Urothelium cell line (cell line): ENCODE results near the gene COG1.
A peak's percentile ranks its signal among the peaks of the same experiment; 100 is the strongest.
"Not testable (repeated sequence)": the region's sequence is repeated elsewhere in the genome, so short reads cannot be mapped to it uniquely, and the experiment has no call there.

ENCODE experiments used
- DNase-seq: peaks from one replicate; pipeline ENCODE4 v3.0.0; 2011; ENCODE audit warnings: low spot score, mixed read lengths
- FAIRE-seq: peaks from 2 replicates; lab custom pipeline; 2011; peaks lifted over from hg19 to GRCh38; lab: Jason Lieb, UNC

Gene COG1

DNA sequence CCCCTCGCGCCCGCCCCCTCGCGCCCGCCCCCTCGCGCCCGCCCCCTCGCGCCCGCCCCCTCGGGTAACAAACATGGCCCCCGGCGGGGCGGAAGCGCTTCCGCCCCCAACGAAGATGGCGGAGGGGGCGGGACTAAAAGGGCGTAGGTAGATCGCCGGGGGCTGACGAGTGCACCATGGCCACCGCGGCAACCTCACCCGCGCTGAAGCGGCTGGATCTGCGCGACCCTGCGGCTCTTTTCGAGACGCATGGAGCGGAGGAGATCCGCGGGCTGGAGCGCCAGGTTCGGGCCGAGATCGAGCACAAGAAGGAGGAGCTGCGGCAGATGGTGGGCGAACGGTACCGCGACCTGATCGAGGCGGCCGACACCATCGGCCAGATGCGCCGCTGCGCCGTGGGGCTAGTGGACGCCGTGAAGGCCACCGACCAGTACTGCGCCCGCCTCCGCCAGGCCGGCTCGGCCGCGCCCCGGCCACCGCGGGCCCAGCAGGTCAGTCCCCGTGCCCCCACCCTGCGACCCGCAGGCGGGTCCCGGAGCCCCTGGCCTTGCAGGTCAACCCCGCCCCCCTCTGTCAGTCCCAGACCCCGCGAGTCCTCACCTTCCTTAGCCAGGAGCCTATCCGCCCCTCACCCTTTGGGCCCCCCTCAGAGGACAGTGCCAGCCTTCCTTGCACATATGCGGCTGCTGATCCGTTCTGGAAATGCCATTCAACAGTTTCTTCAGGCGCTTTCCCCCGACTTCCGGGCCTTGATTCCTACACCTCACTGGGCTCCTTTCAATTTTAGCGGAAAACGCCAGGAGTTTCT is at the start of gene COG1:
Gene COG1, plus strand, starts transcription at position 162 of the 808 bp plus-strand sequence. Its CDS starts 15 bp downstream, at position 177.
- FAIRE-seq = peak; percentile 95
- DNase-seq = peak; percentile 99

DNA sequence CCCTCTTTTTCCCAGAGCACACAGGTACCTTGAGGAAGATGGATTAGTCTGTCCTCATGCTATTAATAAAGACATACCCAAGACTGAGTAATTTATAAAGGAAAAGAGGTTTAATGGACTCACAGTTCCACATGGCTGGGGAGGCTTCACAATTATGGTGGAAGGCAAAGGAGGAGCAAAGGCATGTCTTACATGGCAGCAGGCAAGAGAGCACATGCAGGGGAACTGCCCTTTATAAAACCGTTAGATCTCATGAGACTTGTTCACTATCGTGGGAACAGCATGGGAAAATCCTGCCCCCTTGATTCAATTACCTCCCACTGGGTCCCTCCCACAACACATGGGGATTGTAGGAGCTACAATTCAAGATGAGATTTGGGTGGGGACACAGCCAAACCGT is 48.6 kb upstream of the COG1 start:
- not testable (repeated sequence) for DNase-seq, FAIRE-seq

GRCh38 chr17:73145641-73146040 is 47.2 kb upstream of the COG1 start:
- no peak for DNase-seq
- FAIRE-seq = no peak

DNA sequence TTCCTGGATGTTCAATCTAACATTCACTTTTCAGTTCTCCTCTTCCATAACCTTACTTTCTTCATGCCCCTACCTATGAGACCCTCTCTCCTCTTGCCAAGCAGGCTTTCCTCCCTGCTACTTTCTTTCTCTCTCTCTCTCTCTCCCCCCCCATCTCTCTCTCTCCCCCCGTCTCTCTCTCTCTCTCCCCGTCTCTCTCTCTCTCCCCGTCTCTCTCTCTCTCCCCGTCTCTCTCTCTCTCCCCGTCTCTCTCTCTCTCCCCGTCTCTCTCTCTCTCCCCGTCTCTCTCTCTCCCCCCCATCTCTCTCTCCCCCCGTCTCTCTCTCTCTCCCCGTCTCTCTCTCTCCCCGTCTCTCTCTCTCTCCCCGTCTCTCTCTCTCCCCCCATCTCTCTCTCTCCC is 45.1 kb upstream of the COG1 start:
- not testable (repeated sequence) for DNase-seq, FAIRE-seq

DNA sequence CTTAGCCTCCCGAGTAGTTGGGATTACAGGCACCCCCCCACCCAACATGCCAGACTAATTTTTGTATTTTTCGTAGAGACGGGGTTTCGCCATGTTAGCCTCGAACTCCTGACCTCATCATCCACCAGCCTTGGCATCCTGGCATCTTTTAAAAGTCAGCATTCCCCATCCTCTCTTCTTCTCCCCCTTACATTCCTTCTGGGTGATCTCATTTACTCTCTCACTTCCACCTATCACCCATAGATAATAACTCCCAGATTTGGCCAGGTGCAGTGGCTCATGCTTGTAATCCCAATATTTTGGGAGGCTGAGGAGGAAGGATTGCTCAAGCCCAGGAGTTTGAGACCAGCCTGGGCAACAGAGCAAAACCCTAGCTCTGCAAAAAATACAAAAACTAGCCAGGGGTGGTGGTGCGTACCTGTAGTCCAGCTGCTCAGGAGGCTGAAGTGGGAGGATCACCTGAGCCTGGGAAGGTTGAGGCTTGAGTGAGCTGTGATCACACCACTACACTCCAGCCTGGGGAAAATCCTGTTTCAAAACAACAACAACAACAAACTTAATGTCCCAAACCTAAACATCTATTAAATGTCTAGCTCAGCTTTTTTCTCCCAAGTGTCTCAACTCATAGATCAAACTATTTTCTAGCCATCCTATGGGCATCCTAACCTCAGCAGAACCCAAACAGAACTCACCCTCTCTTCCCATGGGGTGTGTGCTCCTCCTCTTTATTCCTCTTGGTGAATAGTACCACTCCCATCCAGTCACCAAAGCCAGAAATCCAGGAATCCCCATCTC is 44.1 kb upstream of the COG1 start:
- FAIRE-seq (peak; percentile 65), DNase-seq (peak; percentile 57)

DNA sequence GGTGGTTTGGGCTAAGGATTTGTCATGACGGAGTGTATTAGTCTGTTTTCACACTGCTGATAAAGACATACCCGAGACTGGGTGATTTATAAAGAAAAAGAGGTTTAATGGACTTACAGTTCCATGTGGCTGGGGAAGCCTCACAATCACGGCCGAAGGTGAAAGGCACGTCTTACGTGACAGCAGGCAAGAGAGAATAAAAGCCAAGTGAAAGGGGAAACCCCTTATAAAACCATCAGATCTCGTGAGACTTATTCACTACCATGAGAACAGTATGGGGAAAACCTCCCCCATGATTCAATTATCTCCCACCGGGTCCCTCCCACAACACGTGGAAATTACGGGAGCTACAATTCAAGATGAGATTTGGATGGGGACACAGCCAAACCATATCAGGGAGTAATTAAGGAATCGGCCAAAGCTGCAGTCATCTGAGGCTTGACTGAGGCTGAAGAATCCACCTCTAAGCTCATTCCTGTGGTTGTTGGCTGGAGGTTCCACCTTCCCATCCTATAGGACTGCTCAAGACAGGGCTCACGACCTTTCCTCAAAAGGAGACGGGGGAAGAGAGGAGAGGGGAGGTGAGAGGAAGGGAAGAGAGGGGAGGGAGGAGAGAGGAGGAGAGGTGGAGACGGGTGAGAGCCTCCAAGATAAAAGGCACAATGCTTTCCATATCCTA is 42.1 kb upstream of the COG1 start:
- FAIRE-seq = peak; percentile 58
- DNase-seq = not testable (repeated sequence)

- no peak for DNase-seq
- no peak for FAIRE-seq
Measured at GRCh38 chr17:73151916-73152632, 40.8 kb upstream of the COG1 start.

GRCh38 chr17:73155410-73156165 is 37.3 kb upstream of the COG1 start:
- FAIRE-seq (no peak), DNase-seq (no peak)

- DNase-seq (peak; percentile 94), FAIRE-seq (peak; percentile 61)
Measured at GRCh38 chr17:73156166-73156840, 36.6 kb upstream of the COG1 start.

GRCh38 chr17:73156887-73157520 is 35.9 kb upstream of the COG1 start:
- FAIRE-seq (no peak), DNase-seq (no peak)

- DNase-seq (no peak), FAIRE-seq (no peak)
Measured at GRCh38 chr17:73157521-73157890, 35.3 kb upstream of the COG1 start.

DNA sequence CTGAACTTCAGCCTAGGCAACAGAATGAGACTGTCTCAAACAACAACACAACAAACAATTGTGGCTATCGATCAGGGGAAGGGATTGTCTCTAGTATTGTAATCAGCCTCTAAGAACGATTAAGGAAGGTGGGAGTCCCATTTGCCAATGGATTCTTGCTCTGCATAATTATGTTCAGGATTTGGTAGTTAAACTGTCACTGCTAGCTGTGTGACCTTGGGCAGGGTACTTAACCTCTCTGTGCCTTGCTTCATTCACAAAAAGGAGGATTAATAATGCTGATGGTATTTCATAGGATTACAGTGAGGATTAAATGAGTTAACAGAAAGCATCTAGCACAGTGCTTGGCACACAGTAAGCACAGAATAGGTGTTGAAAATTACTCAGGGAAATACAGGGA is 34.7 kb upstream of the COG1 start:
- DNase-seq (no peak), FAIRE-seq (peak; percentile 23)

DNA sequence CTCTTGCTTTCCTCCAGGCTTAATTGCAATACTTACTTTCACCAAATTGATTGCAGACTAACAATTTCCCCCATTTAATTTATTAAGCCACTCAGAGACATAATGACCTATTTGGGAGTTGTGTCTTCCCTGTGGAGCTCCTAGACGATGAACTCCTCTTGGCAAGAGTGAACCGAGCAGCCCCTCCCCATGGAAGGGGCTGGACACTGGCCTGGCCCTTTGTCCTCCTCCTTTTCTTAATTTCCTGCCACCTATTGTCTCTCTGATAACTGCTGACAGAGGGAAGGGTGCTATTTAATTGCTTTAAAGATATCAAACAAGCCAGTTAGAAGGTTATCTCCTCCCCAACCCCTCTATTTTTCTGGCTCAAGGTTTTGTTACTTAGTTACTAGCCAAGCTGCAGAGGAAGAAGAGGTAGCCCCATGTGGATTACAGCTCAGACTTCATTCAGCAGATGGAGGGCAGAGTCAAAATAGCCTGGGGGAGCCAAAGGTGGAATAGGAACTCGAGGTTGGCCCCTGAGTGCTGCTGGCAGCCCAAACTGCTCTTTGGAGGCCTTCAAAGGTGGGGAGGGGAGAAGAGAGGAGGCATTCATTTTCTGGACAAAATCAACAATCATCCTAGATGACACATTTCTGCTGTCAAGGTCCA is 31.8 kb upstream of the COG1 start:
- no peak for DNase-seq
- FAIRE-seq = no peak

DNA sequence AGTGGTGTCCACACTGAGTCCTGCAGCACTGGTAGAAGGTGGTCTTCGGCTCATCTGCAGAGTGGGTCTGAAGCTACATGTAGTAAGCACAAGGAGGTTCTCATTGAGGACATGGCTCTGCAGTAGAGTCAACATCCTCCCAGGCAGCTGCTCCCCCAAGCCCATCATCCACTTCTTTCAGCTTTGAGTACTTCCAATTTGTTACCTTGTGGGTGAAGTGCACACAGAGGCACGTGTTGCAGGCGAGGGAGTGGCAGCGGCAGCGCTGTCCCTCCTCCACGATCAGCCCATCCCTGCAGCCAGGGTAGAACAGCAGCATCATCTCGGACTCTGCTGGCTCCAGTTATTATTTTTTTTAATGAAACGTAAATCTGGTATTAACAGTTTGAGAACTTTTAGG is 29.8 kb upstream of the COG1 start:
- DNase-seq = no peak
- FAIRE-seq = peak; percentile 62

GRCh38 chr17:73165616-73166404 is 27.0 kb upstream of the COG1 start:
- FAIRE-seq = no peak
- no peak for DNase-seq

- DNase-seq (no peak), FAIRE-seq (peak; percentile 66)
Measured at GRCh38 chr17:73166731-73167581, 25.9 kb upstream of the COG1 start.

- no peak for DNase-seq
- FAIRE-seq = no peak
Measured at GRCh38 chr17:73168667-73169066, 24.2 kb upstream of the COG1 start.
